ENCODE data around the gene TMC7.

TMC7 gene

GRCh38 chr16:19029980-19030379 is 46.2 kb downstream of the TMC7 start:
- DNase-seq (ENCODE audit: low spot score), result no peak

- no peak for DNase-seq (ENCODE audit: low spot score)
These were observed 48.0 kb downstream of the TMC7 start for GRCh38 chr16:19031738-19032137.

- DNase-seq (ENCODE audit: low spot score), result no peak
These were observed 50.0 kb downstream of the TMC7 start for GRCh38 chr16:19033761-19034160.

- DNase-seq (ENCODE audit: low spot score), result no peak
These were observed 56.7 kb downstream of the TMC7 start for GRCh38 chr16:19040400-19040799.

- no peak for DNase-seq (ENCODE audit: low spot score)
These were observed 61.0 kb downstream of the TMC7 start for GRCh38 chr16:19044769-19045168.

GRCh38 chr16:19046062-19046461 is 62.3 kb downstream of the TMC7 start:
- DNase-seq (ENCODE audit: low spot score), result no peak

- DNase-seq (ENCODE audit: low spot score), result no peak
These were observed 79.0 kb downstream of the TMC7 start for GRCh38 chr16:19062706-19063105.

GRCh38 chr16:19066988-19067348 is 83.2 kb downstream of the TMC7 start:
- DNase-seq (ENCODE audit: low spot score), result no peak

- DNase-seq (ENCODE audit: low spot score), result peak; percentile 99
These were observed 83.9 kb downstream of the TMC7 start, which contains the start of gene COQ7 for GRCh38 chr16:19067349-19068236. Gene COQ7, plus strand, starts transcription at chr16:19067614. Its CDS starts 51 bp downstream, at chr16:19067665.

- no peak for DNase-seq (ENCODE audit: low spot score)
These were observed 84.6 kb downstream of the TMC7 start for GRCh38 chr16:19068237-19068815.

GRCh38 chr16:19071811-19072777 is 88.4 kb downstream of the TMC7 start:
- DNase-seq (ENCODE audit: low spot score), result peak; percentile 56

- DNase-seq (ENCODE audit: low spot score), result no peak
These were observed 89.6 kb downstream of the TMC7 start for GRCh38 chr16:19073344-19073743.

GRCh38 chr16:19073863-19074262 is 90.1 kb downstream of the TMC7 start:
- DNase-seq (ENCODE audit: low spot score), result no peak

- DNase-seq (ENCODE audit: low spot score), result no peak
These were observed 91.8 kb downstream of the TMC7 start for GRCh38 chr16:19075511-19075910.

GRCh38 chr16:19077879-19078278 is 94.1 kb downstream of the TMC7 start:
- DNase-seq (ENCODE audit: low spot score), result no peak

- no peak for DNase-seq (ENCODE audit: low spot score)
These were observed 99.9 kb downstream of the TMC7 start for GRCh38 chr16:19083670-19084069.

GRCh38 chr16:19084139-19084538 is 100.4 kb downstream of the TMC7 start:
- no peak for DNase-seq (ENCODE audit: low spot score)

- DNase-seq (ENCODE audit: low spot score), result no peak
These were observed 101.1 kb downstream of the TMC7 start for GRCh38 chr16:19084879-19085278.

- no peak for DNase-seq (ENCODE audit: low spot score)
These were observed 102.0 kb downstream of the TMC7 start for GRCh38 chr16:19085679-19086200.

- DNase-seq (ENCODE audit: low spot score), result peak; percentile 83
These were observed 102.8 kb downstream of the TMC7 start for GRCh38 chr16:19086322-19087199.

- DNase-seq (ENCODE audit: low spot score), result no peak
These were observed 104.7 kb downstream of the TMC7 start for GRCh38 chr16:19088341-19088916.

Measured in activated CD4-positive, alpha-beta T cell treated with anti-CD3 and anti-CD28 coated beads, Interleukin-2, Interleukin-4, amounts not matched to agents 100 ng/mL and 50 ng/mL, durations not matched to agents 16 hours and 8 hours (primary cell).